Umbilical cord (tissue), 2 donors: ENCODE measurements around the gene ABCC8. TPM values are rescaled to one million over a fixed set of nuclear protein-coding genes. Genes with fewer than 3 reads are reported as not detected.
"Not testable (repeated sequence)": the region's sequence is repeated elsewhere in the genome, so short reads cannot be mapped to it uniquely, and the experiment has no call there.

Experiments used
- DNase-seq: peaks from one replicate; pipeline ENCODE4 v3.0.0-alpha.2; 2015; ENCODE audit warnings: low spot score
- total RNA-seq: library from RNA; depleted of rRNA; stranded (reverse); fragments of >200 nt; gene quantifications from one replicate; pipeline ENCODE4 v1.2.3, GENCODE V29; 2014; ENCODE audit warnings: low replicate concordance; ENCODE audit not compliant: insufficient read depth

Gene ABCC8
- total RNA-seq, 1 donor from 2014 or later = 0.48 TPM

GRCh38 chr11:17428925-17429324, 47.7 kb downstream of the ABCC8 start:
- DNase-seq = no peak

GRCh38 chr11:17428261-17428660, 48.4 kb downstream of the ABCC8 start:
- DNase-seq = no peak

- not testable (repeated sequence) for DNase-seq
These were observed 50.4 kb downstream of the ABCC8 start for GRCh38 chr11:17426233-17426632.

GRCh38 chr11:17423533-17424310, 52.9 kb downstream of the ABCC8 start:
- no peak for DNase-seq

- no peak for DNase-seq
These were observed 54.9 kb downstream of the ABCC8 start for GRCh38 chr11:17421781-17422180.

- no peak for DNase-seq
These were observed 58.1 kb downstream of the ABCC8 start for GRCh38 chr11:17418444-17419081.

- no peak for DNase-seq
These were observed 60.2 kb downstream of the ABCC8 start for GRCh38 chr11:17416492-17416891.

- no peak for DNase-seq
These were observed 61.0 kb downstream of the ABCC8 start for GRCh38 chr11:17415523-17416104.

- DNase-seq = no peak
These were observed 61.7 kb downstream of the ABCC8 start for GRCh38 chr11:17414992-17415391.

- DNase-seq = no peak
These were observed 62.3 kb downstream of the ABCC8 start for GRCh38 chr11:17414317-17414737.

- no peak for DNase-seq
These were observed 63.0 kb downstream of the ABCC8 start for GRCh38 chr11:17413414-17414316.

- DNase-seq = no peak
These were observed 64.0 kb downstream of the ABCC8 start for GRCh38 chr11:17412488-17413180.

- no peak for DNase-seq
These were observed 65.2 kb downstream of the ABCC8 start for GRCh38 chr11:17411418-17411817.

GRCh38 chr11:17410606-17411379, 65.9 kb downstream of the ABCC8 start:
- no peak for DNase-seq

GRCh38 chr11:17408641-17409040, 68.0 kb downstream of the ABCC8 start:
- DNase-seq = no peak

GRCh38 chr11:17408026-17408425, 68.6 kb downstream of the ABCC8 start:
- DNase-seq = no peak

- no peak for DNase-seq
These were observed 69.1 kb downstream of the ABCC8 start for GRCh38 chr11:17407575-17407974.

- no peak for DNase-seq
These were observed 69.9 kb downstream of the ABCC8 start for GRCh38 chr11:17406818-17407149.

- DNase-seq = no peak
These were observed 70.4 kb downstream of the ABCC8 start for GRCh38 chr11:17406082-17406817.
